Motor neuron (in vitro differentiated cells): Measurements from ENCODE around the gene ITPKC. TPM values are rescaled to one million over a fixed set of nuclear protein-coding genes. Genes with fewer than 3 reads are reported as not detected.
"Not testable (repeated sequence)": the region's sequence is repeated elsewhere in the genome, so short reads cannot be mapped to it uniquely, and the experiment has no call there.

Source experiments
- ATAC-seq, 8 experiments: fragments of 200-7000 bp; cut with Tn5 transposase; replicated peaks in 6 of 8; 2 replicates each; pipeline ENCODE4 v1.8.0; 2021; ENCODE audit warnings: mild to moderate bottlenecking in 8 of 8, moderate library complexity in 8 of 8
- H3K27ac ChIP-seq, 2 donors: fragments of 250-450 bp; sonication (Bioruptor Pico); 2 replicates each; pipeline ENCODE4 v1.9.0; 2021; ENCODE audit warnings: antibody characterized with exemption in 2 of 2, mild to moderate bottlenecking in 2 of 2, moderate library complexity in 1 of 2
- H3K4me1 ChIP-seq, 2 donors: fragments of 250-450 bp; sonication (Bioruptor Pico); replicated peaks in 1 of 2; 2 replicates each; pipeline ENCODE4 v1.6.1; 2021; ENCODE audit warnings: antibody characterized with exemption in 2 of 2, mild to moderate bottlenecking in 2 of 2, moderate library complexity in 1 of 2
- H3K4me3 ChIP-seq, 5 donors: fragments of 250-450 bp; sonication (Bioruptor Pico); 2 replicates each; pipeline ENCODE4 v1.9.0; 2021; ENCODE audit warnings: antibody characterized with exemption in 5 of 5, mild to moderate bottlenecking in 5 of 5, moderate library complexity in 4 of 5
- WGBS, 10 experiments: fragments of 450-650 bp; shearing (Covaris generic); methylation state at CpG; one replicate each; pipeline ENCODE4 v1.0.0; 2022; 5-methylcytosine and 5-hydroxymethylcytosine counted together
- in situ Hi-C, 9 experiments: fragments of 400-800 bp; cut with MboI; loops; one replicate each; pipeline ENCODE4 v1.15.0; 2021; ENCODE audit warnings: low sequenced_read_pairs in 9 of 9, low pct_unique_long_range_greater_than_20kb in 2 of 9; ENCODE audit not compliant: unreplicated experiment in 9 of 9
- total RNA-seq, 8 experiments: library from RNA; unstranded; fragments of 300-600 nt; gene quantifications; 2 replicates each; pipeline versions ENCODE4 v1.2.3 to v1.2.4, GENCODE V29; 2022

Gene ITPKC
- total RNA-seq, 8 experiments from 2014 or later: 7.8 to 13.1 (median 9.2) TPM

- 83 to 100% (median 92%) methylated on average over 1 to 5 of the region's 5 CpGs; no CpG with 5 or more reads in 4 of the 10 experiments for WGBS, 10 experiments
- no peak overlapping the region for H3K27ac ChIP-seq
- peaks cover 10 to 12% of the 10 kb centered on the region in 2 donors for H3K4me1 ChIP-seq
- H3K4me3 ChIP-seq: no peak overlapping the region
- no peak for ATAC-seq
- in situ Hi-C loops: no loop called here
Measured at GRCh38 chr19:40723661-40724254, 6.8 kb downstream of the ITPKC start.

GRCh38 chr19:40724315-40724714 is 7.4 kb downstream of the ITPKC start:
- H3K4me3 ChIP-seq: no peak overlapping the region
- in situ Hi-C loops: no loop called here
- no peak overlapping the region for H3K27ac ChIP-seq
- H3K4me1 ChIP-seq: peaks cover 8 to 12% of the 10 kb centered on the region in 2 donors
- WGBS, 10 experiments: 82 to 100% (median 100%) methylated on average over 1 to 2 of the region's 4 CpGs; no CpG with 5 or more reads in 3 of the 10 experiments
- ATAC-seq: no peak

GRCh38 chr19:40724855-40725254 is 7.9 kb downstream of the ITPKC start:
- in situ Hi-C loops: no loop called here
- ATAC-seq: no peak
- H3K4me3 ChIP-seq: no peak overlapping the region
- no peak overlapping the region for H3K27ac ChIP-seq
- peaks cover 2 to 7% of the 10 kb centered on the region in 2 donors for H3K4me1 ChIP-seq
- WGBS, 10 experiments: 85 to 96% (median 90%) methylated on average over 1 to 3 of the region's 3 CpGs; no CpG with 5 or more reads in 4 of the 10 experiments

GRCh38 chr19:40726279-40726678 is 9.4 kb downstream of the ITPKC start:
- peak in 1 of 8 experiments; percentile 25 for ATAC-seq
- in situ Hi-C loops: no loop called here
- Histone ChIP-seq H3K4me3 (no peak overlapping the region), H3K4me1 (no peaks in the 10 kb centered on the region), H3K27ac (no peak overlapping the region)
- 66 to 100% (median 100%) methylated on average over 1 to 4 of the region's 4 CpGs; no CpG with 5 or more reads in 1 of the 10 experiments for WGBS, 10 experiments

GRCh38 chr19:40730065-40730464 is 13.2 kb downstream of the ITPKC start:
- in situ Hi-C loops, ATAC-seq, H3K4me3 ChIP-seq, H3K4me1 ChIP-seq, H3K27ac ChIP-seq: not testable (repeated sequence)
- 80 to 100% (median 100%) methylated on average over 1 to 5 of the region's 5 CpGs; no CpG with 5 or more reads in 5 of the 10 experiments for WGBS, 10 experiments

- 96 to 100% (median 100%) methylated on average over 2 to 16 of the region's 16 CpGs; no CpG with 5 or more reads in 1 of the 10 experiments for WGBS, 10 experiments
- ATAC-seq, in situ Hi-C loops, H3K27ac ChIP-seq, H3K4me3 ChIP-seq, H3K4me1 ChIP-seq: not testable (repeated sequence)
Measured at GRCh38 chr19:40732304-40732703, 15.4 kb downstream of the ITPKC start.

GRCh38 chr19:40733149-40733548 is 16.2 kb downstream of the ITPKC start:
- Histone ChIP-seq H3K27ac (no peak overlapping the region), H3K4me1 (no peaks in the 10 kb centered on the region), H3K4me3 (no peak overlapping the region)
- in situ Hi-C loops: no loop called here
- 80 to 100% (median 92%) methylated on average over 2 to 8 of the region's 13 CpGs; no CpG with 5 or more reads in 6 of the 10 experiments for WGBS, 10 experiments
- ATAC-seq: no peak

- 79 to 100% (median 94%) methylated on average over 1 to 9 of the region's 11 CpGs for WGBS, 10 experiments
- ATAC-seq: peak in 2 of 8 experiments; percentile 19 to 42
- no peak overlapping the region for H3K27ac ChIP-seq
- no peaks in the 10 kb centered on the region for H3K4me1 ChIP-seq
- in situ Hi-C loops: no loop called here
- no peak overlapping the region for H3K4me3 ChIP-seq
Measured at GRCh38 chr19:40735013-40735771, 18.3 kb downstream of the ITPKC start.

- Histone ChIP-seq H3K4me1 (no peaks in the 10 kb centered on the region), H3K27ac (no peak overlapping the region), H3K4me3 (no peak overlapping the region)
- 60 to 100% (median 93%) methylated on average over 1 to 2 of the region's 9 CpGs; no CpG with 5 or more reads in 7 of the 10 experiments for WGBS, 10 experiments
- in situ Hi-C loops: no loop called here
- ATAC-seq: no peak
Measured at GRCh38 chr19:40736661-40737060, 19.7 kb downstream of the ITPKC start.

- 54% methylated on average over 7 of the region's 9 CpGs; no CpG with 5 or more reads in 9 of the 10 experiments for WGBS, 10 experiments
Measured at GRCh38 chr19:40737102-40737644, 20.3 kb downstream of the ITPKC start.

GRCh38 chr19:40739030-40739839 is 22.3 kb downstream of the ITPKC start:
- in situ Hi-C loops: no loop called here
- ATAC-seq: peak in 2 of 8 experiments; percentile 7 to 10
- Histone ChIP-seq H3K4me3 (no peak overlapping the region), H3K27ac (no peak overlapping the region), H3K4me1 (no peaks in the 10 kb centered on the region)
- WGBS, 10 experiments: 60 to 100% (median 96%) methylated on average over 1 to 8 of the region's 22 CpGs; no CpG with 5 or more reads in 2 of the 10 experiments

More at GRCh38 chr19:40737102-40737644, 20.3 kb downstream of the ITPKC start:
- Histone ChIP-seq H3K27ac (no peak overlapping the region), H3K4me3 (no peak overlapping the region), H3K4me1 (no peaks in the 10 kb centered on the region)
- in situ Hi-C loops: no loop called here
- no peak for ATAC-seq

- ATAC-seq: peak in 6 of 8 experiments; percentile 6 to 63 (median 42)
- WGBS, 10 experiments: 15 to 100% (median 80%) methylated on average over 1 to 4 of the region's 16 CpGs; no CpG with 5 or more reads in 4 of the 10 experiments
- H3K4me1 ChIP-seq: no peaks in the 10 kb centered on the region
- no peak overlapping the region for H3K4me3 ChIP-seq
- in situ Hi-C loops: no loop called here
- H3K27ac ChIP-seq: peak overlapping the region in 1 of 2 donors; percentile 39
Measured at GRCh38 chr19:40739871-40740703, 23.2 kb downstream of the ITPKC start.
